GM21723 (cell line): ENCODE data around the gene SPRN.
"Not testable (repeated sequence)": the region's sequence is repeated elsewhere in the genome, so short reads cannot be mapped to it uniquely, and the experiment has no call there.

ENCODE experiments used
- ATAC-seq: cut with Tn5 transposase; IDR thresholded peaks from one replicate; pipeline ENCODE4 v1.9.1; 2021; ENCODE audit warnings: mild to moderate bottlenecking, moderate library complexity; ENCODE audit not compliant: unreplicated experiment

Gene SPRN

DNA sequence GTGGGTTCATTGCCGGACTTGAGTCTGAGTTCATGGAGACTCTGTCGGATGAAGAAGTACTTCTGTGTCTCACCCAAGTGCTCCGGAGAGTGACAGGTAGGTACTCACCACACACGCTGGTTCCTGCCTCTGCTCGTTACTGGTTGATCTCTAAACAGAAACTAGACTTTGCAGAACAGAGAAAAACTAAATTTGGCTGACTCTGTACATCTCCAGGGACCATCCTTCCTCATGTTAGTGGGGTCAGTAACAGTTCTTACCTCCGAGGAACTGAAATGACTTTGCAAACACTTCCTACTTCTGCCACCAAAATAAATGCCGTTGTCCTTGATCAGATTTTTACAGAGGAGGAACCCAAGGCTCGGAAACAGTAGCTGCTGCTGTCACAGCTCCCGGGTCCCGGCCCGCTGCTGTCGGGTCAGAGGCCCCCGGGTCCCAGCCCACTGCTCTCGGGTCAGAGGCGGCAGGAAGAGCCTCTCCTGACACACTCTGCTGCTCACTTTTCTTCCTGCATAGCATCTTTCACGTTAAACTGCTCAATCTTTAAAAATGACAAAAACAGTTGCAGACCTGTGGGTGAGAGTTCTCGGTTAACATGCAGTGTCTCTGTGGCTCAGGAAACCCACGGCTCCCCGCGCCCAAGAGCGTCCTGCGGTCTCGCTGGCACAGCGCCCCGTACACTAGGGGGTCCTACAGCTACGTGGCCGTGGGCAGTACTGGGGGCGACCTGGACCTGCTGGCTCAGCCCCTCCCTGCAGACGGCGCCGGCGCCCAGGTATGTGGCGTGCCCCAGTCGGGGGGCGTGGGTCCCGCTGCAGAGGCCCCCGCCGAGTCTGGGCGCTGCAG, 35.2 kb downstream of the SPRN start:
- ATAC-seq = peak; percentile 82

- peak; percentile 4 for ATAC-seq
These were observed 36.0 kb downstream of the SPRN start for GRCh38 chr10:133388236-133388972.

- ATAC-seq = not testable (repeated sequence)
These were observed 37.5 kb downstream of the SPRN start for GRCh38 chr10:133386951-133387350.

DNA sequence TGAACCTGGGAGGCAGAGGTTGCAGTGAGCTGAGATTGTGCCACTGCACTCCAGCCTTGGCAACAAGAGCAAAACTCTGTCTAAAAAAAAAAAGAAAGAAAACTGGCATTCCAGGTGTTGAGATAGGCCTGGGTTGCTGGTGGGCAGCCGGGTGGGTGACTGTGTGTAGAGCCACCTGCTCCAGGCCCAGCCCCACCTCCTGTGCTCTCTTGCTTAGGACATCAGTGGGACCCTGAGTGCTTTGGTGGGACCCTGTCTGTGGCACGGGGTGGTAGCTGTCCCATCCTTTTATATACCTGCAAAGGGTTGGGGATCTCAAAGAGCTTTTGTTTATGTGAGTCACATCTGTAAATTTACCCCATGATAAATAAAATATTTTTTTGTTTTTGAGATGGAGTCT, 39.2 kb downstream of the SPRN start:
- ATAC-seq = no peak

GRCh38 chr10:133384071-133384470, 40.4 kb downstream of the SPRN start:
- ATAC-seq = no peak

GRCh38 chr10:133383551-133383950, 40.9 kb downstream of the SPRN start:
- ATAC-seq = no peak

DNA sequence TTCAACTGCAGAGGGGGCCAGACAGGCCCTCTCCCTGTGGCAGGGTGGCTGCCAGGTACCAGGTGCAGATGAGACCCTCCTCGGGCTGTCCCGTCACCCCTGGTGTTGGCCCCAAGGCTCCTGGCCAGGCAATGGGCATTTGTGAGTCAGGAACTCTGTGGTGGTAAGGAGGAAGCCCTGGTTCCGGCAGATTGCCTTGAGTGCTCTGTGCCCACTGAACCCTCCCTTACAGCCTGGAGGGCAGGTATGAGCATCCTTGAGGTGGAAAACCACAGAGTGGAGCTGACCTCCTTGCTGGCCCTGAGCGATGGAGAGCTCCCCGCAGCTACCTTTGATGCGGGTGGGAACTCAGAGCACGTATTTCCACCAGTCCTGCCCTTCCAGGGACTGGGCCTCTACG, 43.4 kb downstream of the SPRN start:
- no peak for ATAC-seq

GRCh38 chr10:133379801-133380666, 44.4 kb downstream of the SPRN start:
- ATAC-seq = peak; percentile 14

GRCh38 chr10:133379152-133379800, 45.1 kb downstream of the SPRN start, which contains the start of gene PAOX:
Gene PAOX, plus strand, starts transcription at chr10:133379262. Its CDS starts 55 bp downstream, at chr10:133379317.
- ATAC-seq = peak; percentile 63

DNA sequence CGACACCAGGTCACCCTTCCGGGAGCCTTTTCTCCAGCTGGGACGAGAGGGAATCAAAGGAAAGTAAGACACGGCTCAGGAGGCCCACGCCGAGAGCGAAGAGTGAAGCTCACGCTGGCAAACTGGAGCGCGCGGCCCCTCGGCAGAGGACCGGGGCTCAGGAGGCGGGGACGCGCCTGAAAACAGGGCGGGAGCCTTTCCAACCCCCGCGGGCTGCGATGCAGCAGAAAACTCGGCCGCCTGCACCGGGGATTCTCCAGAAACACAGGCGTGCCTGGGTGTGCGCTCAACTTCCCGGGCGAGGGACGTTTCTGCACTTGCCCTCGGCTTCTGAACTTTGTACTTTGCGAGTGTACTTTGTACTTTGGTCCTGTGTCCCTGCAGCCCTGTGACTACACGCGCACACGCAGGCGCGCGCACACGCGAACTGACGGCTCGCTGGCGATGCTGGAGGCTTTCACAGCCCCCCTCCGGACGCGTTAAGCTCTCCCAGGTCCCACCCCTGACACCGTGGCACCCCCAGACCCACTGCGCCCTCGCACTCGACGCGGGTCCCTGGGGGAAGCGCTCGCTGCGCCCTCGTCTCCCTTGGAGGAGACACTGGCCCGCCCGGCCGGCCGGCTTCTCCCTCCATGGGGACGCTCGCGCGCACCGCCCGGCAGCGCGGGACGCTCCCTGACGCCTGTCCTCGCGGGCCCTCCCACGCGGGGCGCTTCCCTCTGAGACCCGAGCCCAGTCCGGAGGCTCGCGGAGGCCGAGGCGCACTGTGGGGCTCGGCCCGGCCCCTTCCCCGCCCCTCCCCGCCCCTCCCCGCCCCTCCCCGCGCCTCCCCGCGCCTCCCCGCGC, 46.0 kb downstream of the SPRN start:
- ATAC-seq = peak; percentile 42

DNA sequence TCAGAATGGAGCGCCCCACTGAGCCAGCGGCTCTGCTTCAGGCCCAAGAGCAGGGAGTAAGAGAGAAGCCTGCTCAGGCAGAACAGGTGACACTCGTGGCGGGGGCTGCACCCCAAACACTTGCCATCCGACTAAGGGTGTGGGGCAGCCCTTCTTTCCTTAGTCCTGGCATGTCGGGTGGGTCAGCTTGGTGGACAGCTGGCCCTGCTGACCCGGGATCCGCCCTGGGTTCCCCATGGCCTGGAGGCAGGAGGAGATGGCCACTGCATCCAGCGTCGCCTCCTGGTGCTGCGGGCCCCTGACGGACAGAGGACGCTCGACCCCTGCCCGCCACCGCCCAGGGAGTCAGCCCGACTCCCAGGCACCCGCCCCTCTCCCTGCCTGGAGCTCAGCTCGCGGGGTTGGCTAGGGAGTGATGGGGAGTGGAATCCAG, 46.6 kb downstream of the SPRN start:
- no peak for ATAC-seq

DNA sequence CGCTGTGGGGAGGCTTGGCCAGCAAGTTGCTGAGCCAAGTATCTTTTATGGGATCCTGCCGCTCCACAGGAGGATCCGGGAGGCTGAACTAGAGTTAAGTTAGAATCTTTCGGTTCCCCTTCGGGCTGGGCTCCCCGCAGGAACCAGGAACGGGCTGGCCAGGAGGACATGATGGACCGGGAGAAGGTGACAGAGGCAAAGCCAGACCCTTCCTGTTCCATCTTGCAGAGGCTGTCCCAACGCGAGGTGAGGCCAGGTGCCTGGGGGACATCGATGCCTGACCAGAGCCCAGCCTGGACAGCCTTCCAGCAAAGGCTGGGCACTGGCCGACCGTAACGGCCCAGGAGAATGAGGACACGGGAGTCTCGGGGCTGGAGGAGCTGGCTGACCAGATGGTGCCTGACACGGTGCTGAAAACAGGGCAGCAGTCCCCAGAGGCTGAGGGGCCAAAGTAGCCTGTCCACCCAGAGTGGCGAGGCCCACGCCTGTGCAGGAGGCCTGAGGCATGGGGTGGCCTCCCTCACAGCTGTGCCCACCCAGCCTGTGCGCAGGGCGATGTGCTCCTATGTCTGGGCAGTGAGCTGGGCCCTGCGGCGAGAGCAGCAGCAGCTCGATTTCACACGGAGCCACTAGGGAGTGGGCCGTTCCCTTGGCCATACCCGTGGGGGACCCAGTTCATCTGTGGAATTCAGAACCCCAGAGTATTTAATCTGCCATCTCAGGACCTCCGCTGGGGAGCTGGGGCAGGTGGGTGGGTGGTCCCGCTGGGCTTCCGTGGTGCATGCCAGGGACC, 47.2 kb downstream of the SPRN start:
- no peak for ATAC-seq

- not testable (repeated sequence) for ATAC-seq
These were observed 48.2 kb downstream of the SPRN start for GRCh38 chr10:133376183-133376582.

GRCh38 chr10:133375357-133376115, 48.9 kb downstream of the SPRN start:
- no peak for ATAC-seq

GRCh38 chr10:133373174-133374090, 51.0 kb downstream of the SPRN start, which contains the start of gene ECHS1:
Gene ECHS1, minus strand, starts transcription at chr10:133373354. Its CDS starts 21 bp downstream, at chr10:133373333.
- peak; percentile 97 for ATAC-seq

DNA sequence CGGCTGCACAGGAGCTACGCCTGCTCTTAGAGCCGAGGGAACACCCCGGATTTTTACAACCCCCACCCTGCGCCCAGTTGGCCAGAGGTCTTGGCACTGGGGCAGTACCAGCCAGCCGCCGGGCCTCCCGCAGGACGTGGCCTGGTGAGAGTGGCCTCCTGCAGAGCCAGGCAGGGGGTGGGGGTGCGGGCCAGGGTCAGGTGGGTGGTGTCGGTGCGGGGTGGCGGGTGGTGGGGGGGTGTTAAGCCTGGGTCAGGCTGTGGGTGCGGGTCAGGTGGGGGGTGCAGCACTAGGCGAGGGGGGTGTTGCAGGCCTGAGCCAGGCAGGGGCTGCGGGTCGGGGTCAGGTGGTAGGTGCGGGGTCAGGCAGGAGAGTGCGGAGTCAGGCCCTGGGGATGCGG, 51.9 kb downstream of the SPRN start:
- no peak for ATAC-seq
